Kidney (tissue), 14 donors: ENCODE data around the gene KCNJ2. TPM values are rescaled to one million over a fixed set of nuclear protein-coding genes. Genes with fewer than 3 reads are reported as not detected.

Experiments
- DNase-seq, 5 donors: peaks; one replicate each; pipeline ENCODE4 v3.0.0-alpha.2; 2013 to 2020
- FAIRE-seq: peaks from 2 replicates; lab custom pipeline; 2012; peaks lifted over from hg19 to GRCh38; lab: Jason Lieb, UNC
- H3K27ac ChIP-seq, 2 donors: one replicate each; pipeline ENCODE4 v1.7.0; 2013; ENCODE audit warnings: low read depth in 2 of 2, low read length in 2 of 2, inconsistent platforms in 1 of 2
- H3K27me3 ChIP-seq: one replicate; pipeline ENCODE4 v1.7.1; 2013; ENCODE audit warnings: low read length, inconsistent platforms; ENCODE audit not compliant: control insufficient read depth, insufficient read depth
- H3K36me3 ChIP-seq, 3 donors: one replicate each; pipeline versions ENCODE4 v1.7.0 to v1.7.1; 2013; ENCODE audit warnings: low read length in 3 of 3, control low read depth in 1 of 3, inconsistent platforms in 1 of 3; ENCODE audit not compliant: insufficient read depth in 3 of 3, control insufficient read depth in 2 of 3
- H3K4me1 ChIP-seq, 3 donors: one replicate each; pipeline versions ENCODE4 v1.7.0 to v1.7.1; 2013; ENCODE audit warnings: low read length in 3 of 3, inconsistent platforms in 1 of 3, low read depth in 1 of 3; ENCODE audit not compliant: control insufficient read depth in 2 of 3, insufficient read depth in 2 of 3
- H3K4me3 ChIP-seq, 3 donors: one replicate each; pipeline versions ENCODE4 v1.7.0 to v1.8.1; 2013; ENCODE audit warnings: low read length in 3 of 3, control low read depth in 1 of 3, inconsistent platforms in 1 of 3
- H3K9ac ChIP-seq, 3 donors: one replicate each; pipeline versions ENCODE4 v1.7.0 to v1.7.1; 2013; ENCODE audit warnings: low read length in 3 of 3, control low read depth in 1 of 3, inconsistent platforms in 1 of 3
- H3K9me3 ChIP-seq, 3 donors: one replicate each; pipeline versions ENCODE4 v1.7.0 to v1.7.1; 2013; ENCODE audit warnings: low read length in 3 of 3, control low read depth in 1 of 3, inconsistent platforms in 1 of 3; ENCODE audit not compliant: control insufficient read depth in 2 of 3, insufficient read depth in 1 of 3
- CTCF ChIP-seq: IDR thresholded peaks from 3 replicates; pipeline ENCODE4 v1.5.1; 2012; ENCODE audit warnings: mild to moderate bottlenecking, moderate library complexity, borderline replicate concordance; ENCODE audit not compliant: insufficient read depth; ENCODE audit errors: extremely low read depth
- intact Hi-C: fragments of 100-400 bp; cut with DNase I; formaldehyde crosslinking; loops from one replicate; pipeline ENCODE4 v1.11.1; 2022
- polyA plus RNA-seq: library from polyadenylated mRNA; stranded (reverse); fragments of 350-450 nt; fragmentation: Illumina TruSeq; extraction: RNeasy Lipid Tissue Mini Kit (QIAGEN cat#74804); gene quantifications from one replicate; pipeline ENCODE4 v1.2.3, GENCODE V29; 2014; ENCODE audit warnings: low read depth, low replicate concordance; ENCODE audit not compliant: insufficient read depth
- total RNA-seq: library from RNA; stranded (reverse); fragmentation: NEBNext Ultra II Directional; extraction: Animal tissue kit (Norgen Biotek cat#: 25700); gene quantifications from one replicate; pipeline ENCODE4 v1.2.1, GENCODE V29; 2021
- donor health status: control.
- donor health status: control.
- donor health status: control.
- donor health status: control.
- donor health status: control.
- donor health status: DM: yes; HTN: yes; CAD: no.
- donor health status: Normal renal cell carcinoma (clear cell type).

The KCNJ2 gene
- total and polyA plus RNA-seq, 2 donors from 2014 or later = 0.71 to 4.4 TPM

- H3K4me1 ChIP-seq = no peaks in the 10 kb centered on the region
- no peak overlapping the region for H3K4me3 ChIP-seq
- no peak for FAIRE-seq
- no peak for DNase-seq
- no peaks in the 10 kb centered on the region for H3K36me3 ChIP-seq
- intact Hi-C loops = no loop called here
- no peaks in the 10 kb centered on the region for H3K27me3 ChIP-seq
- no peak overlapping the region for H3K27ac ChIP-seq
- no peak for TF ChIP-seq CTCF
- no peaks in the 10 kb centered on the region for H3K9me3 ChIP-seq
- no peak overlapping the region for H3K9ac ChIP-seq
Measured at GRCh38 chr17:70184770-70185169, 15.4 kb downstream of the KCNJ2 start.

- FAIRE-seq = no peak
- no peaks in the 10 kb centered on the region for H3K9me3 ChIP-seq
- no peak overlapping the region for H3K27ac ChIP-seq
Measured at GRCh38 chr17:70185285-70185684, 16.0 kb downstream of the KCNJ2 start.

GRCh38 chr17:70187383-70187782 is 18.1 kb downstream of the KCNJ2 start:
- H3K4me3 ChIP-seq = no peak overlapping the region
- no peak overlapping the region for H3K9ac ChIP-seq
- no peak overlapping the region for H3K27ac ChIP-seq
- H3K9me3 ChIP-seq = no peaks in the 10 kb centered on the region
- intact Hi-C loops = no loop called here
- no peaks in the 10 kb centered on the region for H3K36me3 ChIP-seq
- no peaks in the 10 kb centered on the region for H3K27me3 ChIP-seq
- no peaks in the 10 kb centered on the region for H3K4me1 ChIP-seq
- FAIRE-seq (no peak), DNase-seq (no peak)
- no peak for TF ChIP-seq CTCF

More at GRCh38 chr17:70185285-70185684, 16.0 kb downstream of the KCNJ2 start:
- Histone ChIP-seq H3K36me3 (no peaks in the 10 kb centered on the region), H3K27me3 (no peaks in the 10 kb centered on the region), H3K4me3 (no peak overlapping the region), H3K4me1 (no peaks in the 10 kb centered on the region), H3K9ac (no peak overlapping the region)
- no peak for TF ChIP-seq CTCF
- intact Hi-C loops = no loop called here
- DNase-seq = no peak
